ENCODE results near the gene XYLB.

DNA sequence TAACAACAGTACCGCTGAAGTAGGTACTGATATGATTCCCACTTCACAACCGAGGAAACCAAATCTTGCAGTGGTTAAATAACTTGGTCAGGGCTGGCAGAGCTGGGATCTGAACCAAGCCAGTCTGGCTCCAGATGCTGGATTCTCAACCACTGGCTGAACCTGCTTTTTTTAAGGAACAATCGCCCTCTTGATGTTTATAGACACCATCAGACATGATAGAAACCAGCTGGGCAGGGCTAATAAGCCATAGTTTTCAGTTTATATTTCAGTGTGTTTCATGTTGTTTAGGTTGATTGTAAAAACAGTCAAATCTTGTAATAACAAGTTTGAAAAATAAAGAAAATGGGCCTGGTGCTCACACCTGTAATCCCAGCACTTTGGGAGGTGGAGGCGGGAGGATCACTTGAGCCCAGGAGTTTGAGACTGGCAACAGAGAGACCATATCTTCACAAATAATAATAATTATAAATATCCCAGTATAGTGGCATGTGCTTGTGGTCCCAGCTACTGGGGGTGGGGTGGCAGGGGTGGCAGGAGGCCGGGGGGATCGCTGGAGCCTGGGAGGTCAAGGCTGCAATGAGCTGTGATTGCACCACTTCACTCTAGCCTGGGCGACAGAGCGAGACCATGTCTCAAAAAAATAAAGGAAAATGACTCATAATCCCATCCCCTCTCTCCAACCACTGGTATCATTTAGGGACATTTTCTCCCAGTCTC is 36.7 kb downstream of the XYLB start:
- TF ChIP-seq, protein P1, sequence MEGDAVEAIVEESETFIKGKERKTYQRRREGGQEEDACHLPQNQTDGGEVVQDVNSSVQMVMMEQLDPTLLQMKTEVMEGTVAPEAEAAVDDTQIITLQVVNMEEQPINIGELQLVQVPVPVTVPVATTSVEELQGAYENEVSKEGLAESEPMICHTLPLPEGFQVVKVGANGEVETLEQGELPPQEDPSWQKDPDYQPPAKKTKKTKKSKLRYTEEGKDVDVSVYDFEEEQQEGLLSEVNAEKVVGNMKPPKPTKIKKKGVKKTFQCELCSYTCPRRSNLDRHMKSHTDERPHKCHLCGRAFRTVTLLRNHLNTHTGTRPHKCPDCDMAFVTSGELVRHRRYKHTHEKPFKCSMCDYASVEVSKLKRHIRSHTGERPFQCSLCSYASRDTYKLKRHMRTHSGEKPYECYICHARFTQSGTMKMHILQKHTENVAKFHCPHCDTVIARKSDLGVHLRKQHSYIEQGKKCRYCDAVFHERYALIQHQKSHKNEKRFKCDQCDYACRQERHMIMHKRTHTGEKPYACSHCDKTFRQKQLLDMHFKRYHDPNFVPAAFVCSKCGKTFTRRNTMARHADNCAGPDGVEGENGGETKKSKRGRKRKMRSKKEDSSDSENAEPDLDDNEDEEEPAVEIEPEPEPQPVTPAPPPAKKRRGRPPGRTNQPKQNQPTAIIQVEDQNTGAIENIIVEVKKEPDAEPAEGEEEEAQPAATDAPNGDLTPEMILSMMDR (IDR thresholded peaks at IDR 0.05) = no peak
- TF ChIP-seq POLR2A (IDR thresholded peaks at IDR 0.05) = no peak
